Measurements from ENCODE around the gene LFNG. TPM values are rescaled to one million over a fixed set of nuclear protein-coding genes. Genes with fewer than 3 reads are reported as not detected.

The LFNG gene
- total and polyA plus RNA-seq, 4 donors: 0.22 to 2.9 (median 2.6) TPM

- Histone ChIP-seq H3K4me1 (ENCODE audit: control insufficient read depth in 4 of 4, insufficient read depth in 4 of 4, low read length in 3 of 4) (peaks cover 0 to 4% (median 3%) of the 10 kb centered on the region in 4 donors), H3K9me3 (ENCODE audit: control insufficient read depth in 4 of 4, low read length in 3 of 4) (no peaks in the 10 kb centered on the region), H3K4me3 (ENCODE audit: low read depth in 1 of 3, low read length in 3 of 3) (no peak overlapping the region), H3K27ac (ENCODE audit: low read depth in 1 of 2, low read length in 2 of 2) (no peak overlapping the region), H3K36me3 (ENCODE audit: control insufficient read depth in 4 of 4, insufficient read depth in 3 of 4, low read depth in 1 of 4, low read length in 3 of 4) (peaks cover 4 to 14% (median 7%) of the 10 kb centered on the region in 4 donors), H3K9ac (ENCODE audit: low read depth in 1 of 2, low read length in 2 of 2) (no peak overlapping the region), H3K27me3 (ENCODE audit: control insufficient read depth in 4 of 4, insufficient read depth in 4 of 4, low read length in 3 of 4) (no peaks in the 10 kb centered on the region)
- TF ChIP-seq HNF4G (IDR thresholded peaks at IDR 0.05) (no peak), YY1 (IDR thresholded peaks at IDR 0.05) (no peak), CTCF (IDR thresholded peaks at IDR 0.05; ENCODE audit: low read depth, low read length, missing input control) (no peak), REST (IDR thresholded peaks at IDR 0.05) (no peak), MAX (IDR thresholded peaks at IDR 0.05) (no peak), TAF1 (conservative IDR thresholded peaks at IDR 0.05) (no peak), RAD21 (IDR thresholded peaks at IDR 0.05) (no peak), FOXA1 (IDR thresholded peaks at IDR 0.05) (no peak), RXRA (IDR thresholded peaks at IDR 0.05) (no peak), JUND (IDR thresholded peaks at IDR 0.05) (no peak), GABPA (IDR thresholded peaks at IDR 0.05 in 1 of 2, conservative IDR thresholded peaks at IDR 0.05 in 1 of 2) (no peak), EGR1 (IDR thresholded peaks at IDR 0.05; ENCODE audit: low read depth in 2 of 2) (no peak), HNF4A (conservative IDR thresholded peaks at IDR 0.05) (no peak), FOXA2 (IDR thresholded peaks at IDR 0.05) (no peak), NR2F2 (IDR thresholded peaks at IDR 0.05) (no peak)
- TF ChIP-seq, protein P1, sequence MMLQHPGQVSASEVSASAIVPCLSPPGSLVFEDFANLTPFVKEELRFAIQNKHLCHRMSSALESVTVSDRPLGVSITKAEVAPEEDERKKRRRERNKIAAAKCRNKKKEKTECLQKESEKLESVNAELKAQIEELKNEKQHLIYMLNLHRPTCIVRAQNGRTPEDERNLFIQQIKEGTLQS (IDR thresholded peaks at IDR 0.05): no peak
- DNase-seq (ENCODE audit: low spot score): no peak
- 91% methylated on average over 22 of the region's 22 CpGs for WGBS
Measured at GRCh38 chr7:2572101-2572842, 52.7 kb downstream of the LFNG start.

DNA sequence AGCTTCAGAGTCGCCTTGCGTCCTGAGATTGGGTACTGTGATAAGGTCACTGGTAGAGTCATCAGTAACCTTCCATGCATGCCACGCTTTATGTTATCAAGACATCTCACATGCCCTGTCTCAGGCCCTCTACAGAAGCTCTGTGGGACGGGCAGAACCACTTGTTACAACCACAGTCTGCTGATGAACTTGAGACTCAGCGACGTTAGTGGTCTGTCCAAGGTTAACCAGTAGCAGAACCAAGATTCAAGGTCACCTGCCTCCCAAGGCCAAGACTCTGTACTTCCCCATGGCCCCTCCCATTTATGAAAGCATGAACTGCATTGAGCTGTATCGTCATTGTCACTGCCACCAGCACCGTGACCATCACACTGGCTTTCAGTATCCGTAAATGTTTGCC is 54.2 kb downstream of the LFNG start:
- no peaks in the 10 kb centered on the region for H3K9me3 ChIP-seq (ENCODE audit: control insufficient read depth in 4 of 4, low read length in 3 of 4)
- DNase-seq (ENCODE audit: low spot score): no peak
- H3K27me3 ChIP-seq (ENCODE audit: control insufficient read depth in 4 of 4, insufficient read depth in 4 of 4, low read length in 3 of 4): no peaks in the 10 kb centered on the region
- TF ChIP-seq GABPA (IDR thresholded peaks at IDR 0.05 in 1 of 2, conservative IDR thresholded peaks at IDR 0.05 in 1 of 2) (no peak), FOXA2 (IDR thresholded peaks at IDR 0.05) (no peak), MAX (IDR thresholded peaks at IDR 0.05) (no peak), HNF4G (IDR thresholded peaks at IDR 0.05) (no peak), JUND (IDR thresholded peaks at IDR 0.05) (no peak), SP1 (IDR thresholded peaks at IDR 0.05) (no peak), NR2F2 (IDR thresholded peaks at IDR 0.05) (no peak), CTCF (IDR thresholded peaks at IDR 0.05; ENCODE audit: low read depth, low read length, missing input control) (no peak)
- TF ChIP-seq, protein P2, sequence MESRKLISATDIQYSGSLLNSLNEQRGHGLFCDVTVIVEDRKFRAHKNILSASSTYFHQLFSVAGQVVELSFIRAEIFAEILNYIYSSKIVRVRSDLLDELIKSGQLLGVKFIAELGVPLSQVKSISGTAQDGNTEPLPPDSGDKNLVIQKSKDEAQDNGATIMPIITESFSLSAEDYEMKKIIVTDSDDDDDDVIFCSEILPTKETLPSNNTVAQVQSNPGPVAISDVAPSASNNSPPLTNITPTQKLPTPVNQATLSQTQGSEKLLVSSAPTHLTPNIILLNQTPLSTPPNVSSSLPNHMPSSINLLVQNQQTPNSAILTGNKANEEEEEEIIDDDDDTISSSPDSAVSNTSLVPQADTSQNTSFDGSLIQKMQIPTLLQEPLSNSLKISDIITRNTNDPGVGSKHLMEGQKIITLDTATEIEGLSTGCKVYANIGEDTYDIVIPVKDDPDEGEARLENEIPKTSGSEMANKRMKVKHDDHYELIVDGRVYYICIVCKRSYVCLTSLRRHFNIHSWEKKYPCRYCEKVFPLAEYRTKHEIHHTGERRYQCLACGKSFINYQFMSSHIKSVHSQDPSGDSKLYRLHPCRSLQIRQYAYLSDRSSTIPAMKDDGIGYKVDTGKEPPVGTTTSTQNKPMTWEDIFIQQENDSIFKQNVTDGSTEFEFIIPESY (IDR thresholded peaks at IDR 0.05): no peak
- TF ChIP-seq, protein P1 (IDR thresholded peaks at IDR 0.05): no peak
- H3K4me1 ChIP-seq (ENCODE audit: control insufficient read depth in 4 of 4, insufficient read depth in 4 of 4, low read length in 3 of 4): no peaks in the 10 kb centered on the region
- peaks cover 4 to 14% (median 7%) of the 10 kb centered on the region in 4 donors for H3K36me3 ChIP-seq (ENCODE audit: control insufficient read depth in 4 of 4, insufficient read depth in 3 of 4, low read depth in 1 of 4, low read length in 3 of 4)
- whole genome bisulfite sequencing: 90% methylated on average over 9 of the region's 9 CpGs
- no peak overlapping the region for H3K4me3 ChIP-seq (ENCODE audit: low read depth in 1 of 3, low read length in 3 of 3)
- H3K9ac ChIP-seq (ENCODE audit: low read depth in 1 of 2, low read length in 2 of 2): no peak overlapping the region
- H3K27ac ChIP-seq (ENCODE audit: low read depth in 1 of 2, low read length in 2 of 2): no peak overlapping the region
